Measurements from ENCODE around the gene TRIM32. TPM values are rescaled to one million over a fixed set of nuclear protein-coding genes. Genes with fewer than 3 reads are reported as not detected.

TRIM32 gene
- total RNA-seq, 6 donors from 2014 or later, result 9.0 to 22.6 (median 12.8) TPM

- H3K9me3 ChIP-seq, result no peaks in the 10 kb centered on the region
- no peaks in the 10 kb centered on the region for H3K36me3 ChIP-seq
- H3K27me3 ChIP-seq, result no peaks in the 10 kb centered on the region
- peaks cover 0 to 3% (median 0%) of the 10 kb centered on the region in 4 donors for H3K4me1 ChIP-seq
- H3K4me3 ChIP-seq, result no peak overlapping the region
- ATAC-seq (ENCODE audit: low FRiP score in 2 of 2), result no peak
- no peak for TF ChIP-seq EP300 (IDR thresholded peaks at IDR 0.05)
- no peak for TF ChIP-seq CTCF (IDR thresholded peaks at IDR 0.05)
- no peak for TF ChIP-seq POLR2A (IDR thresholded peaks at IDR 0.05)
- no peak for TF ChIP-seq POLR2AphosphoS5 (IDR thresholded peaks at IDR 0.05)
- DNase-seq, result no peak
- WGBS, 2 donors, result 60 to 76% methylated on average over 3 of the region's 3 CpGs
- H3K27ac ChIP-seq, result no peak overlapping the region
Observed at GRCh38 chr9:116654059-116654355, 33.1 kb upstream of the TRIM32 start.

- Histone ChIP-seq H3K9me3 (no peaks in the 10 kb centered on the region), H3K27me3 (no peaks in the 10 kb centered on the region), H3K4me3 (no peak overlapping the region), H3K4me1 (peaks cover 0 to 3% (median 0%) of the 10 kb centered on the region in 4 donors), H3K36me3 (no peaks in the 10 kb centered on the region), H3K27ac (peak overlapping the region in 1 of 4 donors; percentile 16)
- 52 to 54% methylated on average over 5 of the region's 5 CpGs for WGBS, 2 donors
- ATAC-seq (ENCODE audit: low FRiP score in 2 of 2), result peak in 1 of 2 donors; percentile 7
- no peak for DNase-seq
- no peak for TF ChIP-seq POLR2A (IDR thresholded peaks at IDR 0.05)
- no peak for TF ChIP-seq CTCF (IDR thresholded peaks at IDR 0.05)
- no peak for TF ChIP-seq POLR2AphosphoS5 (IDR thresholded peaks at IDR 0.05)
- TF ChIP-seq EP300 (IDR thresholded peaks at IDR 0.05), result no peak
Observed at GRCh38 chr9:116656501-116656971, 30.6 kb upstream of the TRIM32 start.

- Histone ChIP-seq H3K4me3 (no peak overlapping the region), H3K4me1 (peaks cover 0 to 3% (median 0%) of the 10 kb centered on the region in 4 donors), H3K36me3 (no peaks in the 10 kb centered on the region), H3K27me3 (no peaks in the 10 kb centered on the region), H3K27ac (peak overlapping the region in 1 of 4 donors; percentile 16), H3K9me3 (no peaks in the 10 kb centered on the region)
- ATAC-seq (ENCODE audit: low FRiP score in 2 of 2), result peak in 1 of 2 donors; percentile 50
- WGBS, 2 donors, result 71 to 78% methylated on average over 2 of the region's 2 CpGs
- DNase-seq, result no peak
- TF ChIP-seq CTCF (IDR thresholded peaks at IDR 0.05), result no peak
- no peak for TF ChIP-seq EP300 (IDR thresholded peaks at IDR 0.05)
- no peak for TF ChIP-seq POLR2AphosphoS5 (IDR thresholded peaks at IDR 0.05)
- TF ChIP-seq POLR2A (IDR thresholded peaks at IDR 0.05), result no peak
Observed at GRCh38 chr9:116656977-116657376, 30.1 kb upstream of the TRIM32 start.

DNA sequence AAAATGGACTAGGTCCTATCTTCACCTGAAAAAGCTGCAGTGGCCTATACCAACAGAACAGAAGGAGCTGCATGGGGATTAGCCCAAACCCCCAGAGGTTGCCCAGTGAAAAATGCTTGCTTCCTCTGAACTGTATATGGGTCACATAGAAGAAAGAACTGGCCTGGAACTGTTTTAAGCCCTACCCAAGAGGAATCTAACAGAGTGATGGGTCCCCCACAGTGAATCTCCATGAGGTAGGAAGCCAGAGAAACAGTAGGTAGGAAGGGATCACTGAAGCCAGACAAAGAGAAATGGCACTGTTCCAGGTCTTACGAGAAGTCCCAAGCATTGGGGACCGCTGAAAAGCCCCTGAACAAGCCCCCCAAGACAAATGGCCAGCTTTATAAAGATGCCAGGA is 28.8 kb upstream of the TRIM32 start:
- Histone ChIP-seq H3K9me3 (no peaks in the 10 kb centered on the region), H3K4me1 (peaks cover 0 to 3% (median 0%) of the 10 kb centered on the region in 4 donors), H3K27ac (no peak overlapping the region), H3K27me3 (no peaks in the 10 kb centered on the region), H3K4me3 (no peak overlapping the region), H3K36me3 (no peaks in the 10 kb centered on the region)
- DNase-seq (no peak), ATAC-seq (ENCODE audit: low FRiP score in 2 of 2) (no peak)
- 87 to 88% methylated on average over 2 of the region's 2 CpGs for WGBS, 2 donors
- TF ChIP-seq POLR2A (IDR thresholded peaks at IDR 0.05), result no peak
- no peak for TF ChIP-seq CTCF (IDR thresholded peaks at IDR 0.05)
- no peak for TF ChIP-seq POLR2AphosphoS5 (IDR thresholded peaks at IDR 0.05)
- TF ChIP-seq EP300 (IDR thresholded peaks at IDR 0.05), result no peak

Measured in upper lobe of left lung (tissue), 6 donors.